ENCODE data around the gene NEU3.

The NEU3 gene

GRCh38 chr11:75029836-75030631 is 41.3 kb downstream of the NEU3 start:
- no peak for DNase-seq (ENCODE audit: low spot score)
- in situ Hi-C loops (cut with MboI; ENCODE audit: low pct_unique_long_range_greater_than_20kb, low sequenced_read_pairs, unreplicated experiment), result no loop called here

GRCh38 chr11:75031224-75031753 is 42.6 kb downstream of the NEU3 start:
- no peak for DNase-seq (ENCODE audit: low spot score)
- in situ Hi-C loops (cut with MboI; ENCODE audit: low pct_unique_long_range_greater_than_20kb, low sequenced_read_pairs, unreplicated experiment), result no loop called here
- no peak for TF ChIP-seq CTCF (IDR thresholded peaks at IDR 0.05; ENCODE audit: extremely low read depth, insufficient read depth, missing control alignments)

More at GRCh38 chr11:75029836-75030631, 41.3 kb downstream of the NEU3 start:
- TF ChIP-seq CTCF (IDR thresholded peaks at IDR 0.05; ENCODE audit: extremely low read depth, insufficient read depth, missing control alignments), result no peak

GRCh38 chr11:75031771-75032549 is 43.2 kb downstream of the NEU3 start:
- in situ Hi-C loops (cut with MboI; ENCODE audit: low pct_unique_long_range_greater_than_20kb, low sequenced_read_pairs, unreplicated experiment), result no loop called here
- DNase-seq (ENCODE audit: low spot score), result peak; percentile 57
- peak; percentile 81 for TF ChIP-seq CTCF (IDR thresholded peaks at IDR 0.05; ENCODE audit: extremely low read depth, insufficient read depth, missing control alignments)

- DNase-seq (ENCODE audit: low spot score), result no peak
- in situ Hi-C loops (cut with MboI; ENCODE audit: low pct_unique_long_range_greater_than_20kb, low sequenced_read_pairs, unreplicated experiment), result no loop called here
These were observed 43.8 kb downstream of the NEU3 start for GRCh38 chr11:75032550-75032935.

GRCh38 chr11:75033916-75034315 is 45.2 kb downstream of the NEU3 start:
- DNase-seq (ENCODE audit: low spot score), result no peak
- in situ Hi-C loops (cut with MboI; ENCODE audit: low pct_unique_long_range_greater_than_20kb, low sequenced_read_pairs, unreplicated experiment), result no loop called here
- no peak for TF ChIP-seq CTCF (IDR thresholded peaks at IDR 0.05; ENCODE audit: extremely low read depth, insufficient read depth, missing control alignments)

More at GRCh38 chr11:75032550-75032935, 43.8 kb downstream of the NEU3 start:
- no peak for TF ChIP-seq CTCF (IDR thresholded peaks at IDR 0.05; ENCODE audit: extremely low read depth, insufficient read depth, missing control alignments)

GRCh38 chr11:75035256-75035655 is 46.5 kb downstream of the NEU3 start:
- DNase-seq (ENCODE audit: low spot score), result no peak
- TF ChIP-seq CTCF (IDR thresholded peaks at IDR 0.05; ENCODE audit: extremely low read depth, insufficient read depth, missing control alignments), result no peak
- in situ Hi-C loops (cut with MboI; ENCODE audit: low pct_unique_long_range_greater_than_20kb, low sequenced_read_pairs, unreplicated experiment), result no loop called here
